MM.1S (cell line): Measurements from ENCODE around the gene KCNQ1.

ENCODE experiments used
- DNase-seq: peaks from one replicate; pipeline ENCODE4 v3.0.0-alpha.2; 2015
- H2AFZ ChIP-seq: fragments of 300-600 bp; sonication (generic); 2 replicates; pipeline ENCODE4 v1.6.0; 2016; ENCODE audit warnings: antibody characterized with exemption, low read length
- H3F3A ChIP-seq: fragments of 300-600 bp; sonication (generic); 2 replicates; pipeline ENCODE4 v1.6.1; 2016; ENCODE audit warnings: mild to moderate bottlenecking, antibody characterized with exemption, low read length, moderate library complexity, mixed read lengths; ENCODE audit not compliant: insufficient read depth
- H3K27ac ChIP-seq: fragments of 300-600 bp; sonication (generic); 2 replicates; pipeline ENCODE4 v1.5.1; 2016; ENCODE audit warnings: mild to moderate bottlenecking, low read length
- H3K27me3 ChIP-seq: fragments of 300-600 bp; sonication (generic); replicated peaks from 2 replicates; pipeline ENCODE4 v1.6.0; 2016; ENCODE audit warnings: low read length; ENCODE audit not compliant: insufficient read depth
- H3K36me3 ChIP-seq: fragments of 300-600 bp; sonication (generic); replicated peaks from 2 replicates; pipeline ENCODE4 v1.6.1; 2016; ENCODE audit warnings: mild to moderate bottlenecking, low read length, mixed read lengths; ENCODE audit not compliant: insufficient read depth
- H3K4me1 ChIP-seq: fragments of 300-600 bp; sonication (generic); 2 replicates; pipeline ENCODE4 v1.6.1; 2016; ENCODE audit warnings: low read length, mixed read lengths
- H3K4me2 ChIP-seq: fragments of 300-600 bp; sonication (generic); 2 replicates; pipeline ENCODE4 v1.6.0; 2016; ENCODE audit warnings: low read depth, low read length
- H3K4me3 ChIP-seq: fragments of 300-600 bp; sonication (generic); 2 replicates; pipeline ENCODE4 v1.5.1; 2016; ENCODE audit warnings: low read length, mixed read lengths
- H3K79me2 ChIP-seq: fragments of 300-600 bp; sonication (generic); 2 replicates; pipeline ENCODE4 v1.6.1; 2016; ENCODE audit warnings: mixed run types, low read length, mixed read lengths
- H3K9ac ChIP-seq: fragments of 300-600 bp; sonication (generic); 2 replicates; pipeline ENCODE4 v1.6.1; 2016; ENCODE audit warnings: low read length, mixed read lengths
- H3K9me2 ChIP-seq: fragments of 300-600 bp; sonication (generic); replicated peaks from 2 replicates; pipeline ENCODE4 v1.6.1; 2016; ENCODE audit warnings: mild to moderate bottlenecking, low read length, mixed read lengths; ENCODE audit not compliant: insufficient read depth
- H3K9me3 ChIP-seq: fragments of 300-600 bp; sonication (generic); replicated peaks from 2 replicates; pipeline ENCODE4 v1.6.1; 2016; ENCODE audit warnings: mild to moderate bottlenecking, low read length, mixed read lengths; ENCODE audit not compliant: insufficient read depth
- H4K20me1 ChIP-seq: fragments of 300-600 bp; sonication (generic); 2 replicates; pipeline ENCODE4 v1.6.1; 2016; ENCODE audit warnings: mild to moderate bottlenecking, low read length, moderate library complexity, mixed read lengths; ENCODE audit not compliant: insufficient read depth
- EZH2 ChIP-seq: fragments of 300-600 bp; sonication (generic); optimal IDR thresholded peaks from 2 replicates; pipeline ENCODE3; 2017; ENCODE audit warnings: low read depth, mild to moderate bottlenecking, antibody characterized with exemption, low read length, mixed read lengths
- EZH2phosphoT487 ChIP-seq: fragments of 300-600 bp; sonication (generic); IDR thresholded peaks from 2 replicates; pipeline ENCODE4 v1.6.1; 2018; ENCODE audit warnings: antibody characterized with exemption, low read length
- TF ChIP-seq, protein P1 (sequence below): fragments of 300-600 bp; sonication (generic); IDR thresholded peaks from 2 replicates; pipeline ENCODE4 v1.5.1; 2016; ENCODE audit warnings: antibody characterized with exemption, low read length, mixed read lengths

The KCNQ1 gene

DNA sequence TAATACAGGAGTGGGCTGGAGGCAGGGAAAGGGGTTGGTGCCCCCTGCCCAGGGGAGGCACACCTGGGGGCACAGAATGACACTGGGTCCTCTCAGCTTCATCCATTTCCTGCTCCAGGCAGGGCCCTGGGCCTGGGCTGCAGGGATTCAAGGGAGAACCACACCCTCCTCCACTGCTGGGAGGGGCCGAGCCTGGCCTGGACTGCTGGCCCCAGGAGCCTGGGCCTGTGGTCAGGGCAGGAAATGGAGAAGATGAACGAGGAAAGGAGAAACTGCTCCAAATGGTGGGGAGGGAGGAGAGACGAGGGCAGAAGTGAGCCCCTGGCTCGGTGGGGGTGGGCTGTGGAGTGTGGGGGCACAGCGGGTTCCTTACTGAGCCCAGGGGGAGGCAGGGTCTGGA is 293.1 kb downstream of the KCNQ1 start:
- Histone ChIP-seq H3K4me3 (no peak overlapping the region), H3K4me2 (no peak overlapping the region), H3K9me2 (no peaks in the 10 kb centered on the region), H3K4me1 (no peaks in the 10 kb centered on the region), H3K27ac (no peak overlapping the region), H3F3A (no peaks in the 10 kb centered on the region), H3K9ac (no peak overlapping the region), H3K36me3 (no peaks in the 10 kb centered on the region), H2AFZ (no peak overlapping the region), H3K9me3 (no peaks in the 10 kb centered on the region), H4K20me1 (no peaks in the 10 kb centered on the region), H3K79me2 (no peaks in the 10 kb centered on the region), H3K27me3 (no peaks in the 10 kb centered on the region)
- DNase-seq, result no peak
- TF ChIP-seq, protein P1, sequence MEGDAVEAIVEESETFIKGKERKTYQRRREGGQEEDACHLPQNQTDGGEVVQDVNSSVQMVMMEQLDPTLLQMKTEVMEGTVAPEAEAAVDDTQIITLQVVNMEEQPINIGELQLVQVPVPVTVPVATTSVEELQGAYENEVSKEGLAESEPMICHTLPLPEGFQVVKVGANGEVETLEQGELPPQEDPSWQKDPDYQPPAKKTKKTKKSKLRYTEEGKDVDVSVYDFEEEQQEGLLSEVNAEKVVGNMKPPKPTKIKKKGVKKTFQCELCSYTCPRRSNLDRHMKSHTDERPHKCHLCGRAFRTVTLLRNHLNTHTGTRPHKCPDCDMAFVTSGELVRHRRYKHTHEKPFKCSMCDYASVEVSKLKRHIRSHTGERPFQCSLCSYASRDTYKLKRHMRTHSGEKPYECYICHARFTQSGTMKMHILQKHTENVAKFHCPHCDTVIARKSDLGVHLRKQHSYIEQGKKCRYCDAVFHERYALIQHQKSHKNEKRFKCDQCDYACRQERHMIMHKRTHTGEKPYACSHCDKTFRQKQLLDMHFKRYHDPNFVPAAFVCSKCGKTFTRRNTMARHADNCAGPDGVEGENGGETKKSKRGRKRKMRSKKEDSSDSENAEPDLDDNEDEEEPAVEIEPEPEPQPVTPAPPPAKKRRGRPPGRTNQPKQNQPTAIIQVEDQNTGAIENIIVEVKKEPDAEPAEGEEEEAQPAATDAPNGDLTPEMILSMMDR, result no peak
- TF ChIP-seq EZH2phosphoT487, result no peak
- TF ChIP-seq EZH2, result no peak

DNA sequence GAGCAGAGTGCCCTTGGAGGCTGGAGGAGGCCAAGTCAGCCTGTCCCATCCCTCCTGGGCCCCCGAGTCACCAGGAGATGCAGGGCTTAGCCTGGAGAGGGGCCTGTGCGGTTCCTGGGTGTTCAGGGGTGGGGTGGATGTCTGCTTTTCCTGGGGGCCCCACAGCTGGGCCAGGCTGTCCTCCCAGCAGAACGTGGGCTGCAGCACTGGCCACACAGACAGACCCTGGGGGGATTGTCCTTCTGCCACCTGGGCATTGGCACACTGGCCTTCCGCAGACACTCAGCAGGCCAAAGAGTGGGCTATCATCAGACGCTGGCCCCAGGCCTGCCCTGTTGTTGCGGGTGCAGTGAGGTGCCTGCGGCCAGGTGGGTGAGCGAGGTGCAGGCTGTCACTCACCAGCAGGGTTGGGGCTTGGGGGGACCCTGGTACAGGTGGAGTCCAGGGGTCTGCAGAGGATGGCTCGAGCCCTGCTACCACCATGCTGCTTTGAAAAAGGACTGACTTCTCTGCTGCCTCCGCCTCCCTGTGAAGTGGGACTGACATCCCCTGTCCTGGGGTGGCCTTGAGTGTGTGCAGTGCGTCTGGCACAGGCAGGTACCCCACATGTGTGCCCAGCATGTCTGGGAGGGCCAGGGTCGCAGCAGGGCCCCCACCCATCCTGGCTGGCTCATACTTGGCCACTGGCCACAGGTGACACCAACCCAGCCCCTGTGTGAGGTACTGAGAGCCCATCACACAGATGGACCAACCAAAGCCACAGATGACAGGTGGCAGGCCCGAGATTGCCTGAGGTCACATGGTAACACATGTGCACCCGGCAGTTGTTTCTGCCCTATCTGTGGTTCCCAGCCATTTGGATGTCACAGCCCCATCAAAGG is 294.0 kb downstream of the KCNQ1 start:
- H2AFZ ChIP-seq, result no peak overlapping the region
- H4K20me1 ChIP-seq, result no peaks in the 10 kb centered on the region
- no peak for DNase-seq
- H3K9me3 ChIP-seq, result no peaks in the 10 kb centered on the region
- H3K4me1 ChIP-seq, result no peaks in the 10 kb centered on the region
- H3K79me2 ChIP-seq, result no peaks in the 10 kb centered on the region
- no peaks in the 10 kb centered on the region for H3K27me3 ChIP-seq
- no peaks in the 10 kb centered on the region for H3F3A ChIP-seq
- H3K36me3 ChIP-seq, result no peaks in the 10 kb centered on the region
- no peak overlapping the region for H3K4me2 ChIP-seq
- TF ChIP-seq EZH2, result no peak
- no peak for TF ChIP-seq EZH2phosphoT487
- TF ChIP-seq, protein P1, result no peak
- H3K4me3 ChIP-seq, result no peak overlapping the region
- no peak overlapping the region for H3K27ac ChIP-seq
- no peak overlapping the region for H3K9ac ChIP-seq
- no peaks in the 10 kb centered on the region for H3K9me2 ChIP-seq

DNA sequence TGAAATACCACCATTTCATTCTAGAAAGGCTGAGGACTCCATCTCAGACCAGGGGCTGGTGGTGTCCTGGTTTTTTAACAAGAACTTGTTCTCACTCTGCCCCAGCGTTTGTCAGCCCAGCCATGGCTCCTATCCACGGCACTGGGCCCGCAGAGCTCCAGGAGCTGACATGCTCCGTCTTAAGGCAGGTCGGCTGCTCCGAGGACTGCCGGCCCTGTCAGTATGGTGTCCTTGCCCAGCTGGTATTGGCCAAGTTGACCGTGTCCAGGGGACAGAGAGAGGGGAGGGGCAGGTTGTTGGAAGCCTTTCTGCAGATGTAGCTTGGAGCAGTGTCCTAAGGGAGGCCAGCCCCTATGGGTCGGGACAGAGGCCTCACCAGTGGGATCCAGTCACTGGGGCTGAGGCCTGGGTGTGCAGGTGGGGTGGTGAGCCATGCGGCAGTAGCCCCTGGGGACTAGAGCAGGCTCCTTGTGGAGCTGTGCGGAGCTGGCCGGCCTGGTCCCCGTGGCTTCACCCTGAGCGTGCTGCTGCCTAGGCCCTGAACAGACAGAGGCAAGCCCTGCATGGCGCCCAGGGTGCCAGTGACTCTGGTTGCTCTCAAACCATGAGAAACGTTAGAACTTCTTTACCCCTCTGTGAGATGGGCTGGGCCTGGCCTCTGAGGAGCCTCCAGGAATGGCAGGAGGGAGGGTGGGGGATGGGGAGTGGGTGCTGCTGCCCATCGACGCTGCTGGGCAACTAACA is 294.9 kb downstream of the KCNQ1 start:
- no peak overlapping the region for H3K9ac ChIP-seq
- H3K9me3 ChIP-seq, result no peaks in the 10 kb centered on the region
- no peak overlapping the region for H3K4me3 ChIP-seq
- no peaks in the 10 kb centered on the region for H3K4me1 ChIP-seq
- no peak for DNase-seq
- H3K36me3 ChIP-seq, result no peaks in the 10 kb centered on the region
- no peaks in the 10 kb centered on the region for H3F3A ChIP-seq
- TF ChIP-seq EZH2, result no peak
- no peak for TF ChIP-seq EZH2phosphoT487
- TF ChIP-seq, protein P1, result no peak
- no peak overlapping the region for H3K4me2 ChIP-seq
- H3K27ac ChIP-seq, result no peak overlapping the region
- H3K27me3 ChIP-seq, result no peaks in the 10 kb centered on the region
- H3K79me2 ChIP-seq, result no peaks in the 10 kb centered on the region
- no peaks in the 10 kb centered on the region for H3K9me2 ChIP-seq
- no peaks in the 10 kb centered on the region for H4K20me1 ChIP-seq
- no peak overlapping the region for H2AFZ ChIP-seq
